Fibroblast of skin of left quadriceps (primary cell): ENCODE results near the gene KCNA10.

Experiments
- DNase-seq, 2 experiments: peaks; one replicate each; pipeline ENCODE4 v3.0.0-alpha.2; 2013; ENCODE audit warnings: low read depth in 2 of 2

Gene KCNA10

GRCh38 chr1:110477445-110477957, 41.5 kb downstream of the KCNA10 start:
- DNase-seq = no peak

- DNase-seq = no peak
These were observed 41.9 kb downstream of the KCNA10 start for GRCh38 chr1:110477041-110477440.

- DNase-seq = no peak
These were observed 42.8 kb downstream of the KCNA10 start for GRCh38 chr1:110476028-110476765.

DNA sequence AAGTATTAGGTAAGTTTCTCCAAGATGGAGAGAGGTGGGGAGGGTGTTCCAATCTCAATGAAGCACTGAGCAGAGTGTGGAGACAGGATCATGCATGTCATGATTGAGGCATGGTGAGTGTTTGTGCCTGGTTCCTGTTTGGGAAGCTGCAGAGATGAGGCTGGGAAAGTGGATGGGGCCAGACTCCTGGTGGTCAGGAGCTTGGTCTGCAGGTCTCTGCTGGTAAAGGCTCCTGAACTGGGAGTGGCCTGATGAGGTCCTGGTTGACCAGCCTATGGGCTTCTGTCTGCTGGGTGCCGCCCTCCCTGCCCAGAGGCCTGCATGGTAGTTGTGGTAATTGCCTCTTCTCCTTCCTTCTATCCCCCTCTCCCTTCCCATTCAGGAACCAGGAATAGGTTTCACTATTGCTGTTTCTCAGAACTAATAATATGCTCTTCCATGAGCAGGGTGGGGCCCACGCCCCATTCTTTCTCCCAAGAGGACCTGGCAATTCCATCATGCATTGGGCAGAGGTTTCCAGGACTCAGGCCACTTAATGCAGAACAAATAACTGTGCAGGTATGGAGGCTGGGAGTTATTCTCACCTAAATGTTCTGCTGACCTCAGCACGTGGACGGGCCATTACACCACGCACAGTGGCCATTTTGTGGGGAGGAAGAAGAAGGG, 43.5 kb downstream of the KCNA10 start:
- DNase-seq = no peak

- no peak for DNase-seq
These were observed 44.5 kb downstream of the KCNA10 start for GRCh38 chr1:110474444-110474843.

DNA sequence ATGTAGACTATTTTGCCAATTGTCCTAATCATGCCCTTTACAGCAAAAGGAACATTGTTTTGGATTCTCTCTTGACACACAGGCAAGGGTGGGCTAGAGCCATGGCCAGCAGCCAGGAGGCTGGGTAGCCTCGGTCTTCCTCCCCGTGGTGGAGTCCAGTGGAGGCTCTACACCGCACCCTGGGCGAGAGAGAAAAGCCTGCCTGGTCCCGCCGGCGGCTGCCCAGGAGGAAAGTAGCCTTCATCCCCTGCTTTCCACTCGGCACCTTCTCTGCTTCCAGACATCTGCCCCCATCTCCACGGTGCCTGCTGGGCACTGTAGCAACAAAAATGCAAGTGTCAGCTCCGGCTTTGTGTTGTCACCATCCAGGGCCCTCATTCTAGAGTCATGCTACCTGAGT, 46.4 kb downstream of the KCNA10 start:
- no peak for DNase-seq

GRCh38 chr1:110471131-110471530, 47.8 kb downstream of the KCNA10 start:
- no peak for DNase-seq
